HG02678 (cell line): ENCODE measurements around the gene ACAD8.
"Not testable (repeated sequence)": the region's sequence is repeated elsewhere in the genome, so short reads cannot be mapped to it uniquely, and the experiment has no call there.

Experiments
- ATAC-seq: cut with Tn5 transposase; IDR thresholded peaks from one replicate; pipeline ENCODE4 v1.9.1; 2021; ENCODE audit warnings: mild to moderate bottlenecking, moderate library complexity; ENCODE audit not compliant: unreplicated experiment

The ACAD8 gene

GRCh38 chr11:134238956-134239355 is 14.4 kb upstream of the ACAD8 start:
- ATAC-seq, result no peak

DNA sequence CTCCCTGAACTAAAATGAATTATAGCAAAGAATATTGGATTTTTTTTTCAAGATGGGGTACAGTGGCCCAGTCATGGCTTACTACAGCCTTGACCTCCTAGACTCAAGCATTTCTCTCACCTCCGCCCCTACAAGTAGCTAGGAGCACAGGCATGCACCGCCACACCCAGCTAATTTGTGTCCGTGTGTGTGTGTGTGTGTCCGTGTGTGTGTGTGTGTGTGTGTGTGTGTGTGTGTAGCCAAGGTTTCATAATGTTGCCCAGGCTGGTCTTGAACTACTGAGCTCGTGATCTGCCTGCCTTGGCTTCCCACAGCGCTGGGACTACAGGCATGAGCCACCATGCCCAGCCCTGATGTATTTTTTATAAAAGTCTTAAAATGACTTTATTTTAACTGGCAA is 12.8 kb upstream of the ACAD8 start:
- no peak for ATAC-seq

DNA sequence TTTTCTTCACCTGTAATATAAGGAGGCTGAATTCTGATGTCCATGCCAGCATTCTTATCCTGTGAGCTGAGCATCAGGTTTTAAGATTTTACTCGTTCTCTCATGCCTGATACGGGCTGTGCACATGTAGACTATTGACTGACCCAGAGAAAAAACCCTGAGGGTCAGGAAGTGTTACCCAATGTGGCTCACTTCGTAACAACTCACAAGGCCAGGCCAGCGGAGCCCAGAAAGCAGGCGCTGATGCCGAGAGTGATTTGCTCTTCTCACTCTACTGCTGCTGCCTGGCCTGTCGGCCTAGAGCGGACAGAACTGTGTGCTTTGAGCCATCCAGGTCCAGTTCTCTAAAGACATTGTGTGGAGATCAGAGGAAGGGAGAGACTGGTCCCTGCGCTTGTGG is 11.0 kb upstream of the ACAD8 start:
- ATAC-seq, result no peak

GRCh38 chr11:134243913-134244312 is 9.5 kb upstream of the ACAD8 start:
- ATAC-seq, result no peak

GRCh38 chr11:134244593-134244992 is 8.8 kb upstream of the ACAD8 start:
- ATAC-seq, result peak; percentile 86

DNA sequence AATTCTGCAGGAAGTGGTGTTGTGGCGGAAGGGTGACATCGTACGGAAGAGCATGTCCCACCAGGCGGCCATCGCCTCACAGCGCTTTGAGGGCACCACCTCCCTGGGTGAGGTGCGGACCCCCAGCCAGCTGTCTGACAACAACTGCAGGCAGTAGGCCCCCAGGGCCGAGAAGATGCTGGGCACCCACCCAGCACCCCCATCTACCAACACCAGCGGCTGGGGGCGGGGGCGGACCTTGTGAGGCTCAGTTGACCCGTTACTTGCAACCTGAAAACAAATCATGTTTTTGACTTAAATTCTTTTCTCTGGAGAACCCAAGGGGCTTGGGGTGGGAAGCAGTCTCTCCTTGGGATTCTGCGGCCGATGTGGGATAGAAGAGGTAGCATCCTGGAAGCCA is 7.9 kb upstream of the ACAD8 start:
- ATAC-seq, result no peak

DNA sequence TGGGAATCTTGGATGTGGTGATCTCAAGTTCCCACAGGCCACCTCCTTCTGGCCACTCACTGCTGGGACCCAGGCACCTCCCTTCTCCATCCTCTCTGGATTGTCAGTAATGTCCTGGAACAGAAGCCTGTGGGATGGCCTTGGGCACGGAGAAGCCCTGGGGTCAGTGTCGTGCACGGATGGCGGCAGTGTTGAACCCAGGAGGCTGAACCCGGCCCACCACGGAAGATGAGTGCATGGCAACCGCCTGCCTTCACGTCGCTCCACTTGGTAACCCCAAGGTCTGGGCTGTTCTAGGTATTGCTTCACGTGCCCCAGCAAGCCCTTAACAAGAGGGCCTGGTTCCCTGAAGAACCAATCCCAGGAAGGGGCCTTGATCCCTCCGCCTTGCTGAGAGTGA is 7.3 kb upstream of the ACAD8 start:
- ATAC-seq, result no peak

DNA sequence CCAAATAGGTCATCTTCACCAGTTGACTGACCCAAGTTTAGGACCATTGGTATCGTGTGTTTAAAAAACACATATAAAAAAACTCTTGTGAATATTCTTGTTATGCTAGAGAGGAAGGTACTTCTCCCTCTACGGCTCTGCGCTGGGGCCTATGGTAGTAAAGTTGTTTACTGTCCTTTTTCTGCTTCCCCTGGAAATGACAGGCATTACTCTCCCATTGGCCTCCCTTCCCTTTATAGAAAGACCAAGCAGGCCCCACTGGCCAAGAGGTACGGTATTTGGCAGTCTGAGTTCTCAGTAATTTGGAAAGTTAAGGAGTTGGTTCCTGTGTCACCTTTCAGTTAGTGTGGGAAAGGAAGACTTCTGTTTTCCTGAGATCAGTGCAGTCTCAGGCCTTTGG is 6.7 kb upstream of the ACAD8 start:
- no peak for ATAC-seq

- ATAC-seq, result no peak
Measured at GRCh38 chr11:134248910-134249480, 4.4 kb upstream of the ACAD8 start.

DNA sequence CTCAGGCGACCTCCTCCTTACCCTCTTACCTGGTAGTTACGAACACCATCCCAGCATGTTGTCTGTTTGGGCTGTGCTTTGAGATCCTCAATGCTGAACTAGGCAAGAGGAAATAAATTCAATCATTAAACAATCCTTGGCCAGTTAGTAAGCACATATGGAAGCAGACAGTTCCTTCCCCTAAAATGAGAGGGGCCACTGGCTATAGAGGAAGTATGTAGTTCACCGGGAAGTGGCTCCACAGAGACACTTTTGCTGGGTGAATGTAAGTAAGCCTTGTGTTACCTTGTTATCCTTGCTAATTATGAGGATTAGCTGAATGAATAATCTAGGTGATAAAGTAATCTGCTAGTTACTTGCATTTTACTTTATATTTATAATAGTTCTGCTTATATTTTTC is 3.1 kb upstream of the ACAD8 start:
- no peak for ATAC-seq

GRCh38 chr11:134250675-134251074 is 2.7 kb upstream of the ACAD8 start:
- no peak for ATAC-seq

- ATAC-seq, result peak; percentile 31
Measured at GRCh38 chr11:134252346-134253187, 801 bp upstream of the ACAD8 start.

- ATAC-seq, result no peak
Measured at GRCh38 chr11:134254433-134255183, 1.2 kb downstream of the ACAD8 start.

DNA sequence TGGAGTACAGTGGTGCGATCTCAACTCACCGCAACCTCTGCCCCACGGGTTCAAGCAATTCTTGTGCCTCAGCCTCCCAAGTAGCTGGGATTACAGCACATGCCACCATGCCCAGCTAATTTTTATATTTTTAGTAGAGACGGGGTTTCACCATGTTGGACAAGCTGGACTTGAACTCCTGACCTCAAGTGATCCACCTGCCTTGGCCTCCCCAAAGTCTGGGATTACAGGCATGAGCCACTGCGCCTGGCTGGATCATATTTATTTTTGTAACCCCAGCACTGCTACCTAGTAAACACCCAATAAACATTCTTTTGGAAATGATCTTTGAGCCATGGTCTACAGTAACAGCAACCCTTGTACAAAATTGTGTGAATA is 1.8 kb downstream of the ACAD8 start:
- ATAC-seq, result not testable (repeated sequence)

GRCh38 chr11:134257101-134257500 is 3.7 kb downstream of the ACAD8 start:
- ATAC-seq, result no peak

DNA sequence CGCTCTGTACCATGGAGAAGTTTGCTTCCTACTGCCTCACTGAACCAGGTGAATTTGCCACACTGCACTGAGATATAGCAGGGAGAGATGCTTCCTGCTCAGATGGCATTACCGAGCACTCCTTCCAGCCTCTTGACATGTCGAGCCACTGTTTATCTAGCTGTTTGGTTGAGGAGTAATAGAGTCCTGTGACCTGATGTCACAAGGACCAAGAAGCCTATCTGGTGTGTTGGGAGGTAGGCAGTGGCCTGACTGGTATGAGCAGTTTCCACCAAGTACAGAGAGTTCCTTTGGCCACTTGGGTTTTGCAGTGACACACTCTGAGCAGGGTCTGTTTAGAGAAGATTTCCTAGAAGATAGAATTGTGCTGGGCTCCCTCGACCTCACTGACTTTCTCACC is 5.2 kb downstream of the ACAD8 start:
- ATAC-seq, result no peak

GRCh38 chr11:134260503-134260902 is 7.1 kb downstream of the ACAD8 start:
- no peak for ATAC-seq

- ATAC-seq, result no peak
Measured at GRCh38 chr11:134260983-134261382, 7.6 kb downstream of the ACAD8 start.

DNA sequence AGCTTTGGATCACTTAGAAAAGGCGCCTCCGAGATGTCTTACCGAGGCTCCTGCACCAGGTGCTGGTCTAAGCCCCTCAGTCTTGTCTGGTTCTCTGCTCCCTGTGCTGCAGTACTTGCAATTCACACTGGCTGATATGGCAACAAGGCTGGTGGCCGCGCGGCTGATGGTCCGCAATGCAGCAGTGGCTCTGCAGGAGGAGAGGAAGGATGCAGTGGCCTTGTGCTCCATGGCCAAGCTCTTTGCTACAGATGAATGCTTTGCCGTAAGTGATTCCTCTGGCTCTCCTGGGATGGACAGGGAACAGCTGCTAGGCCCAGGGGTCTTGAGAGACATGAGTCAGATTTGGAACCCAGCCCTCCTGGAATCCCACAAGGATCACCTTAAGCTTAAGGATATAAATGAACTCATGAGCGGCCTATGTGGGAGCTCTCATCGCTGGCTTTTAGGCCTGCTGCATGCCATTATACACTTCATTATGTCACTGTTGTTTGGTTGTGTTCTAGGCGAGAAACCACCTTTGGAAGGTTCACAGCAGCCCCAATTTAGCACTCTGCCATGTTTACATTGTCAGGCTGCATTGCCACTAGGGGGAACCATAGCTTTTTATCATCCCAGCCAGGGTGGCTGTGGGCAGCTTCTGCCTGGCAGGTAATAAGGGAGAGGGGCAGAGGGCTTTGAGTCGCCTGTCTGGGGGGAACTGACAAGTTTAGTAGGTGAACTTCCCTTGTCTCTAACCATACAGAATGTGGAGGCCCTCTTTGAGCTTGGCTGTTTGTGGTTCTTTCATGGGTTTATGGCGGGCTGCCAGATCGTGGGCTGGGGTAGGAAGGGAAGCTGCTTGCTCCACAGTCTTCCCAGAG is 8.5 kb downstream of the ACAD8 start:
- ATAC-seq, result no peak

GRCh38 chr11:134264966-134265764 is 11.8 kb downstream of the ACAD8 start:
- ATAC-seq, result no peak
